ENCODE data around the gene ERBB3. TPM values are rescaled to one million over a fixed set of nuclear protein-coding genes. Genes with fewer than 3 reads are reported as not detected.
A peak's percentile ranks its signal among the peaks of the same experiment; 100 is the strongest.

ERBB3 gene
- total and polyA plus RNA-seq, 8 donors, result 26.6 to 367 (median 225) TPM

GRCh38 chr12:56037161-56037560, 42.8 kb upstream of the ERBB3 start:
- Histone ChIP-seq H3K27me3 (no peaks in the 10 kb centered on the region), H3K27ac (no peak overlapping the region), H3K9me3 (no peaks in the 10 kb centered on the region), H3K4me3 (no peak overlapping the region), H3K4me1 (peaks cover 0 to 9% (median 7%) of the 10 kb centered on the region in 4 donors), H3K36me3 (peaks cover 17 to 60% (median 52%) of the 10 kb centered on the region in 4 donors)
- TF ChIP-seq EP300 (IDR thresholded peaks at IDR 0.05) (no peak), POLR2AphosphoS5 (IDR thresholded peaks at IDR 0.05) (no peak), POLR2A (IDR thresholded peaks at IDR 0.05) (no peak), CTCF (IDR thresholded peaks at IDR 0.05) (no peak)
- intact Hi-C loops (cut with DNase I; ENCODE audit: low total_unique reads), result loop anchor here (5.0 to 10.0 kb wide), 2 partner anchors 35 to 52 kb away; no protein-coding TSS in a partner anchor
- no peak for DNase-seq
- WGBS, 5 donors, result 58 to 70% (median 63%) methylated on average over 2 of the region's 2 CpGs

GRCh38 chr12:56038022-56038655, 41.8 kb upstream of the ERBB3 start:
- 20 to 46% (median 26%) methylated on average over 2 of the region's 2 CpGs for WGBS, 5 donors
- peaks cover 6 to 16% (median 14%) of the 10 kb centered on the region in 4 donors for H3K4me1 ChIP-seq
- no peak for DNase-seq
- H3K36me3 ChIP-seq, result peaks cover 14 to 51% (median 44%) of the 10 kb centered on the region in 4 donors
- H3K27me3 ChIP-seq, result no peaks in the 10 kb centered on the region
- H3K4me3 ChIP-seq, result no peak overlapping the region
- no peaks in the 10 kb centered on the region for H3K9me3 ChIP-seq
- TF ChIP-seq POLR2A (IDR thresholded peaks at IDR 0.05) (no peak), POLR2AphosphoS5 (IDR thresholded peaks at IDR 0.05) (no peak), EP300 (IDR thresholded peaks at IDR 0.05) (no peak), CTCF (IDR thresholded peaks at IDR 0.05) (no peak)
- intact Hi-C loops (cut with DNase I; ENCODE audit: low total_unique reads), result loop anchor here (5.0 to 10.0 kb wide), 2 partner anchors 36 to 53 kb away; no protein-coding TSS in a partner anchor
- H3K27ac ChIP-seq, result no peak overlapping the region

- no peaks in the 10 kb centered on the region for H3K27me3 ChIP-seq
- TF ChIP-seq CTCF (IDR thresholded peaks at IDR 0.05), result no peak
- no peak for TF ChIP-seq POLR2AphosphoS5 (IDR thresholded peaks at IDR 0.05)
- TF ChIP-seq EP300 (IDR thresholded peaks at IDR 0.05), result no peak
- no peak for TF ChIP-seq POLR2A (IDR thresholded peaks at IDR 0.05)
- H3K27ac ChIP-seq, result no peak overlapping the region
- intact Hi-C loops (cut with DNase I; ENCODE audit: low total_unique reads), result no loop called here
- peaks cover 22 to 51% (median 43%) of the 10 kb centered on the region in 4 donors for H3K36me3 ChIP-seq
- no peak overlapping the region for H3K4me3 ChIP-seq
- DNase-seq, result no peak
- H3K4me1 ChIP-seq, result peaks cover 12 to 26% (median 19%) of the 10 kb centered on the region in 4 donors
- no peaks in the 10 kb centered on the region for H3K9me3 ChIP-seq
- 94 to 100% (median 100%) methylated on average over 1 of the region's 1 CpG for WGBS, 5 donors
These were observed 39.8 kb upstream of the ERBB3 start for GRCh38 chr12:56040151-56040550.

- H3K27ac ChIP-seq, result peak overlapping the region; percentile 89 to 98 (median 96)
- WGBS, 5 donors, result 47 to 60% (median 50%) methylated on average over 14 of the region's 14 CpGs
These were observed 38.9 kb upstream of the ERBB3 start for GRCh38 chr12:56040963-56041551.

More at GRCh38 chr12:56040963-56041551, 38.9 kb upstream of the ERBB3 start:
- no peak for TF ChIP-seq POLR2A (IDR thresholded peaks at IDR 0.05)
- TF ChIP-seq CTCF (IDR thresholded peaks at IDR 0.05), result peak in 1 of 7 experiments; percentile 3
- H3K4me1 ChIP-seq, result peaks cover 12 to 26% (median 19%) of the 10 kb centered on the region in 4 donors
- intact Hi-C loops (cut with DNase I; ENCODE audit: low total_unique reads), result no loop called here
- H3K4me3 ChIP-seq, result peak overlapping the region; percentile 73 to 88 (median 80)
- peaks cover 22 to 49% (median 43%) of the 10 kb centered on the region in 4 donors for H3K36me3 ChIP-seq
- no peak for DNase-seq
- no peaks in the 10 kb centered on the region for H3K9me3 ChIP-seq
- no peaks in the 10 kb centered on the region for H3K27me3 ChIP-seq

All from stomach (tissue), 9 donors.